Hematopoietic multipotent progenitor cell treated with erythropoietin and hydrocortisone succinate and interleukin-3 and kit ligand, for 15 days (in vitro differentiated cells): ENCODE data around the gene MYADML2.

Source experiments
- DNase-seq: peaks from one replicate; pipeline ENCODE4 v3.0.0-alpha.2; 2015; ENCODE audit warnings: low spot score

MYADML2 gene

DNA sequence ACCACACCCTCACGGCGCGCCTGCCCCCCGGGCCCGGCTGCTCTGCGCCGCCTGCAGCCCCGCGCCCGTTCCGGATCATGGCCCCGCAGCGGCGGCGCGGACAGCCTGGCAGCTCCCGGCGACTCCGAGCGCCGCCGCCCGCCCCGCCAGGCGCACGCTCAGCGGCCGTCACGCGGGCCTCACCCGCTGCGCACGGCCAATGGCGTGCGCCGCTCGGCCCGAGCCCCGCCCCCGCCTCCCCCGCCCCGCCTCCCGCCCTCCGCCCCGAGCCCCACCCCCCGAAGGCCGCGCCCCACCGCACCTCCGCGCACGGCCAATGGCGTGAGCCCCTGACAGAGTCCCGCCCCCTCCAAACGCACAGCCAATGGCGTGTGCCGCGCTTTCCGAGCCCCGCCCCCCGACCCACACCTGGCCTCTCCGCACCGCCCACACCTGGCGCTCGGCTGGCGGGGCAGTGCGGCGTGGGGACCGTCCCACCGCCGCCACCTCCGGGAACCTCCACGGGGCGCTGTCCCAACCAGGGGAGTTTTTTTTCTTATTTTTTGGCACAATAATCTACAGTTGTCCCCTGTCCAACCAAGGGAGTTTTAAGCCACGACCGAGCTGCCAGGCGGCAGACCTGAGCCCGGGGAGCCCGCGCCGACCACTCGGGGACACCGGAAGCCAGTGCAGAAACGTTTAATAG lies 35.6 kb downstream of the MYADML2 start, which contains the start of gene PCYT2:
TSS of gene PCYT2 (minus strand) at position 123 of the 685 bp plus-strand sequence. CDS start at position 79, 44 bp downstream.
- peak; percentile 92 for DNase-seq

DNA sequence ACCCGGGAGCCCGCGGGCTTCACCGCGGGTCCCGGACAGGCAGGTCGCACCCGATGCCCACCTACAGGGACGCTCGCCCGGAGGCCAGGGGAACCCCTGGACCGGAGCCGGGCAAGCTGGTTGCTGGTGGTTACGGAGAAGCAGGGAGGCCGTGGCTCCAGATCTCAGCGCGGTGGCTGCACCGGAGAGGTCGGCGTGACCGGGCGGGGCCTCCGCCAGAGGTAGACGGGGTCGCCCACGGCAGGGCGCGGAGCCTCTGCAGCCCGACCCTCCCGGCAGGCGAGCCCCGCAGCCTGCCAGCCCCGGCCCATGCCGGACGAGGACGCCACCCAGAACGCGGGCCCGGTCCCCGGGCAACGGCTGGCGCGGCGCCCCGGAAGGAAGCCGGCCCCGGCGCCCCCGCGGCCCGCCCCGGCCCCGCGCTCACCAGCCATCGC lies 36.2 kb downstream of the MYADML2 start:
- DNase-seq = no peak

DNA sequence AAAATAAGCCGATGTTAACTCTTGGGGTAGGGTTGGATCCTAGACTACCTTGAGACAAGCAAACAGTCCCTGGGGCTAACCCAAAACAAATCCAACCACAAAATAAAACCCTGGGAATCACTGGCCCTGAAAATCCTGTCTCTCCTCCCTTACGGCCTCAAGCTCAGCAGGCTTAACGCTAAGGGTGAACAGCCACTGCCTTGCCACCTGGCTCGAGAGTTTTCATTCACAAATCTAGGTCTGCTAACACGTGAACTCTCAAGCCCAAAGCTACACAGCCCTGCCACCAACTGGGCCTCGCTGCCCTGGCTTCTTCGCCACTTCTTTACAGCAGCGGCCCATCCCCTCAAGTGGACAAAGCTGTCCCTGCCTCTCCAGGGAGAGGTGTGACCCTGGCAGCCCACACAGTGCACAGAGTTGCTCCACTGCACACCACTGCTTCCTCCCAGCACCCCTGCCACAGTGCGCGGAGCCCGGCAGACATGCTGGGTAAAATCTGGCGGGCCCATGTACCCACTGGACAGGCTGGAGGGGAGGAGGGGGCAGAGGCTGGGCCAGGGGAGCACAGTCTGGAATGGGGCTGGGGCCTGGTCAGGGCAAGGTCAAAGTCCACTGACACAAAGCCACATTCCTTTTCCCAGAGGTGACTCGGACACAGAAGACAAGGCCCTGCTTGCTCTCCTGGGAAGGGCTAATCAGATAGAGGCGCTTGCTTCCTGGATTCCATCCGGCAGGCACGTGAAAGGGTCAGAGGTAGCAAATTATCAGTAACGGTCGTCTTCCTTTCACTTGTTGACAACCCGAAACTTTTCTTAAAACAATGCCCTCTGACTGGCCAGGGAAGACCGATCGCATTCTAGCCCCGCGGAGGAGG lies 36.8 kb downstream of the MYADML2 start:
- DNase-seq = no peak

DNA sequence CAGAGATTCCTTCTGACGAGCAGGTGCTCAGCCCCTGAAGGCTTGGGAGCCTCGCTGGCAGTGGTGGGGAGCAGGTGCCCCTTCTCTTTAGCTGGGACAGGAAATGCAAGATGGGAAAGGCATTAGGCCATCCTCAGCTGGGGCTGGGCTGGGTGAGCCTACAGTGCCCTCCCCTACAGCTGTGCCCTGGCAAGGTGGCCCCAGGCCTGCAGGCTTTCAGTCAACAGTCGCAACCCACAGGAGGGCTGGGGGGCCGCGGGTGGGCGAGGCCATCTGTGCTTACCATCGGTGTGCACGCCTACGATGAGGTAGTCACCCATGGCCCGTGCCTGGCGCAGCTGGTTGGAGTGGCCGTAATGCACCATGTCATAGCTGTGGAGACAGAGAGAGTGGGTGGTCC lies 37.8 kb downstream of the MYADML2 start:
- no peak for DNase-seq

DNA sequence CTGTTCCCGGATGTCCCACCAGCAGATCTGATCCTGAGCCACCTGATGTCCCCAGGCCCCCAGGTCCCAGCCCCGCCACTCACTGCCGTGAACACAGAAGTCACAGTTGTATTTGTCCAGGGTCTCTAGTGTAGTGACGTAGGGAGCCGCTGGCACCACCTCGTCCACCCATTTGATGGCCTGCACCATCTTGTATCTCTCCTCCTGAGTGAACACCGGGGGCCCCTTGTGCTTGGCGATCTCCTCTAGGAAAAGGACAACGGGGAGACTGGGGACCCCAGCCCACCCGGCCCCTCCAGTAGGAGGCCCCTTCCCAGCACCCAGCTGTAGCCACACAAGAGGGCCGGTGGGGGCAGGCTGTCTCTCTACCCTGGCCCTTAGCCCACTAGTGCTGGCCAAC lies 38.2 kb downstream of the MYADML2 start:
- no peak for DNase-seq

DNA sequence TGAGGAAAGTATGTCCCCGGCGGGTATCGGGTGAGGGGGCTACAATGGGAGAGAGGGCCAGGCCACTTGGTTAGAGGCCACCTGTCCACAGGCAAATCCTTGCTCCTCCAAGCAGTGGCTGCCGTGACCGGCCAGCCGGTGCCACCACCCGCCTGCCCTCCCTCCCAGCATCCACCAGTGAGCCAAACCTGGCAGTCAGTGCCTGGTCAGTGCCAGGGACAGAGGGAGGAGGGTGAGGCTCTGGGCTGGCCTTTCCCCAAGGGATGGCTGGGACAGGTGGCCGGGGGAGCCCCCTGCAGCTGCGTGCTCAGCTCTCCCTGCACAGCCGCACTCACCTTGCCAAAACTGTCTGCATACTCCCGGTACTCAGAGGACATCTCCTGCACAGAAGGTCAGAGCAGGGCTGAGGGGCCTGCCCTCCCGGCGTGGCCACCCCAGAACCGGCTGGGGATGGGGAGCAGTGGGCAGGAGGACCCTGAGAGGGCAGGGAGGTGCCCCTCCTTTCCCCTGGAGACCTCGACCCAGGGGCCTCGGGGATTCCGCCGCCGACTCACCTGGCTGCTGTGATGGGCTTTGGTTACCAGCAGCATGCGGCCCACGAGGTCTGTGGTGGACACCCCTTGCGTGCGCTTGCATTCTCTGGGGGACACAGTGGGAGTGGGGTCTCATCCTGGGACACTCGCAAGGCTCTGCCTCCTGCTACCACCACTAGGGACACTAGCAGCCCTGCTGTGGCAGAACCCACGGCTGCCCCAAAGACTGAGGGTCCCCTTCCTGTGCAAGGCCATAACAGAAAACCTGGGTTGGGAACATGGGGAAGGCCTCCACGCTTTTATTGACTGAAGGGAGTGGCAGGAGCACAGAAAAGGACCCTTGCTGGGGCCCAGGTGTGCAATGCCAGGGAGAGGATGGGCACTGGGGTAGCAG lies 39.6 kb downstream of the MYADML2 start:
- no peak for DNase-seq

DNA sequence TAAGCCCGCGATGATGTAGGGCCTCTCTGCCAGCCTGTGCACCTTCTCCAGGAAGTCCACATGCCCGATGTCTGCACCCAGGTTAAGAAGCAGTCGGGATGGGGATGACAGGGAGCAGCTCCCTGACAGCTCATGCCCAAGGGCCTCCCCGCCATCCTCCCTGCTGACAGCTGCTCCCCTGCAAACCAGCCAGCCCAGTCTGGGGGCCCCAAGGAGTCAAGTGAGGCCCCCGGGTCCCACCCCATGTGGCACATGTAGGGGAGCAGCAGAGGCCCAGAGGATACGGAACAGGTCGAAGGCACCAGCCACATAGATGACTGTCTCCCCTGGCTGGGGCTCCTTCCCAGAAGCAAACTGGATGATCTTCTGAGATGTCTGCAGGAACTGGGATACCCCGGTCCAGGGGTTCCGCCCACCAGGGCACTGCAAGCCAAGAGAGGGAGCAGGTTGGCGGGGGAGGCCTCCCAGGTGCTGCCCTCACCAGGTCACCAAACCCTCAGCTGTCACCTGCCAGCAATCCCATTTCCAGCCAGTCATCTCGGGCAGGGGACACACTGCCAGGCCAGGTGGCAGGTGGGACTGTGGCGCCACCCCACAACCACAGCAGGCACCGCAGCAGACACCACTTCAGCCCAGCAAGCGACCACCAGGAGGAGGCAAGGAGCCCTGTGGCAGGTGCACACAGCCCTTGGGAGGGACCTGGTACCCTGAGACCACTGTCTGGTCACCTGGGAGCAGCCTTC lies 40.4 kb downstream of the MYADML2 start:
- no peak for DNase-seq

DNA sequence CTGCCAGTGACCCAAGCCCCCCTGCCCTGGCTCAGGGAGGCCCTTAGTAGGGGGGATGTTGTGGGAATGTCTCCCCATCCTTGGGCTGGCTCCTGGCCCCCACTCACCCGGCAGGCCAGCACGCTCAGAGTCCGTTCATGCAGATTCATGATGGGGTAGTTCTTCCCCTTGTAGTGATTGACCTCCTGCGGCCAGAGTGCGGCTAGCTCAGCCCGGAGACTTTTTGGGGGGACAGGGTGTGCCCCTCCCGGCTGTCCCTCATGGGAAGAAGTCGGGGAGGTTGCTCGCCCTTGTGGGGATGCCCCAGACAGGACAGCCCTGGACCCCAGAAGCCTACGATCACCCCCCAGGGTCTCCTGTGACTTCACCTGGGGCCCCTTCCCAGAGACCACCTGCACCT lies 41.0 kb downstream of the MYADML2 start:
- DNase-seq = no peak

DNA sequence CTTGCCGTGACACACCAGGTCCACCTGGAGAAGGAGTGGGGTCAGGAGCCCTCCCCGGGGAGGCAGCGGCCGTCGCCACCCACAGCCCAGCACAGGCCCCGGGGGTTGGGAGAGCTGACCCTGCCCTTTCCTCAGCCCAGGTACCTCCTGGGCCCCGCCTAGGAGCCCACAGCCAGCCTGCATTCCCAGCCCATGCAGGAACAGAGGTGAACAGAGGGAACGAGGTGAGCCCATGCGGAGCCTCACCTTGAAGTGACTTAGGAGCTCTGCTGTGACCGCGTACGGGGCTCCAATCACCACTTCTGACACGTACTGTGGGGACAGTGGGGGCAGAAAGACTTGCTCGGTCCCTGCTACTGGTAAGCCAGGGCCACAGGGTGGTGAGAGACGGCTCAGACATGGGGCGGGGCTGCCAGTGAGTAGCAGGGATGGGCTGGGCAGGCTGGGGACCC lies 41.6 kb downstream of the MYADML2 start:
- no peak for DNase-seq

DNA sequence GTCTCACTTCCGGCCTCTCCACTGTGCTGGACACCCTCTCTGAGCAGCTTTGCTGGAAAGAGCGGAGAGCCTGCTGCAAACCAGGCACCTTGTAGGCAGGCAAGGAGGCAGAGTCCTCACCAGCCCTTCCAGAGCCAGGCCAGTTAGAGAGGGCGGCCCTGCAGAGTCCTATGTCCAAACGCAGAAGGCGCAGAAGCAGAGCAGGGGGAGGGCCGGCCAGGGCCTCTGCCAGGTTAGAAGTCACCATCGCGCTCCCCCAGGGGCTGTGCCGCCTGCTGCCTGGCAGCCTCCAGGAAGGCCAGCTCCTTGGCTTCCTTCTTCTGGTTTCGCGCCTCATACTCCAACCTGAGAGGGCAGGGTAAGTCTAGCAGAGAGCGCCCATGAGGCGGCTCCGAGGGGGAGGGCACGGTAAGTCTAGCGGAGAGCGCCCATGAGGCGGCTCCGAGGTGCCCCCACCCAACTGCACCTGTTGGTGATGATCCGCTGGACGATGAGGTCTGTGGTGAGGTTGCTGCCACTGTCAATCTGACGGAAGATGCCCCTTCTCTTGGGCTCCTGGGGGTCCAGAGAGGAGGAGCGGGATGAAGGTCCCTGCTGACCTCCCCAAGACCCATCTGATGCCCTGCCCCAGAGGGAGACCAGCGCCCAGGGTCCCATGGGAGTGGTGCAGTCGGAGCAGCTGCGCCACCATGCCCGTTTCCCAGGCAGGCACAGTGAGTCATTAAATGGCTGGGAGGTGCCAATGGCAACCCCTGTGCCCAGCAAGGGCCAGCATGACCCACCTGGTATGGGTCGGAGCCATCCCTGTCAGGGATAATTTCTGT lies 42.2 kb downstream of the MYADML2 start:
- no peak for DNase-seq

DNA sequence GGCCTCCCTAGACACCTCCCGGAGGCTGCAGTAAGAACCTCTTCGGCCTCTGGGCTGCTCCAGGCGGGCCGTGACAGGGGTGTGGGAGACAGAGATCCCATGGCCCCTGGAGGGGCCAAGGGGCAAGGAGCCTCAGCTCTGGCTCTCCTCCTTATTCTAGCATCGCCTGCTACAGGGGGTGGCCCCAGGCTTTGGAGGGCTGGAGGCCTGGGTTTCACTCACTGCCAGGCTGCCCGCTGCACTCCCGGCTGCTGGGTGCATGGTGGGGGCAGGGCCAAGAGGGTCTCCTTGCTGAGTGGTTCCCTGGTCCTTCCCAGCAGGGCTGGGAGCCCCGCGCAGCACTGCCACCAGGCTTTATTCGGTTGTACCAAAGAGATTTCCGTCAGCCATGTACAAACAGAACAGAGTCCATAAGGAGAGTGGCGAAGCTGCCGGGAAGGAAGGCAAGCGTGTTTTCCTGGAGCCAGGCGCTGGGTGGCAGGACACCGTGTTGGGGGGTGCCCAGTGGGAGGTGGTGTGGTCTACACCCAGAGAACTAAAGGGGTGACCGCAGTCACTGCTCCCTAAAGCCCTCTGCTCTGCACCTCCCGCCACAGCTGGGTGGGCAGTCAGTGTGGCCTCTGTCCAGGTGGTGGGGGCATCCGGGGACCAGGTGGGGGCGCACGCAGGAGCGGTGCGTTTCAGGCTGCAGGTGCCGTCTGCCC lies 43.0 kb downstream of the MYADML2 start:
- no peak for DNase-seq

DNA sequence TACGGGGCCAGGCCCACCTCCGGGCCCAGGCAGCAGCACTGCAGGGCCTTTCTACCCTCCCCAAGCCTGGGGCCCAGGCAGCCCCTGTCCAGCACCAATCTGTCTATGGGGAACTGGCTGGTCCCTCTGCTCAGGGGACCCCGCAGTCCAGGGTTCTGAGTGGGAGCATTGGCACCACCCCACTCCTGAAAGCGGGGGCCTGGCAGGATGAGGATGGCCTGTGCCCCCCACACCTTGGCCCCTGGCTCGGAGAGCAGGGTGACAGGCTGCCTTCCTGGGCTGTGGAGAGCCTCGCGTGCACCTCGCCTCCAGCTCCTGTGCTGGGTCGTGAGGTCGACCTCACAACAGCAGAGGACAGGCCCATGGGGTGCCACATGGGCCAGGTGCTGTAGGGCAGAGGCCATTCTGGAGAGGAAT lies 43.6 kb downstream of the MYADML2 start:
- DNase-seq = no peak

DNA sequence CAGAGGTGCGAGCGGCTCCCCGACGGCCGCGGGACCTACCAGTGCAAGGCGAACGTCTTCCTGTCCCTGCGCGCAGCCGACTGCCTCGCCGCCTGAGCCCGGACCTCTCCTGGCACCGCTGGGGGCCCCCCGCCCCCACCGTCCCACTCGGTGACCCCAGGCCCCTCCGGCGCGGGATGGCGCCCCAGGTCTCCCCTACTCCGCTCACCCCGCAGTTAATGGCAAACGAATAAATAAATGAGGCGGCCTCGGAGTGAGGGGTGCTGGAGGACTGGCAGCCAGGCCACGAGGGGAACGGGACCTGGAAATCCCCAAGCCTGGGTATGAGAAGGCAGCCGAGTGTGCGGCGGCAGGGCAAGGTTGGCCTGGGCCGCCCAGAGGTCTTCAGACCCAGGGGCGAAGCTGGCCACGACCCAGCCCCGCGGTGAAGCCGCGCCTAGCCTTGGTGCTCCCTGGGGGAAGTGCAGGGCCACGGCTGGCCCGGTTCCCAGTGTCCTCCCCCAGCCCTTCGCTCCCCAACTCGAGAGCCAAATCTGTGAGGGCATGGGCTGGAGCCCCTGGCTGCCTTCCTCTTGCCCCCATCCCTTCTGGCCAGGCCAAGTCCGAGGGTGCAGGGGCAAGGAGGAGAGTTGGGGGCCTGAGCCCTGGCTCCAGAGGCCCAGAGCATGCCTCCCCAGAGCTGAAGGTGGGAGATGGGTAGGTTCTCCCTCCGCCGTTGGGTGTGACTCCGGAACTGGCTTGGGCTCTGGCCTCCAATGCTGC lies 44.2 kb downstream of the MYADML2 start:
- no peak for DNase-seq

DNA sequence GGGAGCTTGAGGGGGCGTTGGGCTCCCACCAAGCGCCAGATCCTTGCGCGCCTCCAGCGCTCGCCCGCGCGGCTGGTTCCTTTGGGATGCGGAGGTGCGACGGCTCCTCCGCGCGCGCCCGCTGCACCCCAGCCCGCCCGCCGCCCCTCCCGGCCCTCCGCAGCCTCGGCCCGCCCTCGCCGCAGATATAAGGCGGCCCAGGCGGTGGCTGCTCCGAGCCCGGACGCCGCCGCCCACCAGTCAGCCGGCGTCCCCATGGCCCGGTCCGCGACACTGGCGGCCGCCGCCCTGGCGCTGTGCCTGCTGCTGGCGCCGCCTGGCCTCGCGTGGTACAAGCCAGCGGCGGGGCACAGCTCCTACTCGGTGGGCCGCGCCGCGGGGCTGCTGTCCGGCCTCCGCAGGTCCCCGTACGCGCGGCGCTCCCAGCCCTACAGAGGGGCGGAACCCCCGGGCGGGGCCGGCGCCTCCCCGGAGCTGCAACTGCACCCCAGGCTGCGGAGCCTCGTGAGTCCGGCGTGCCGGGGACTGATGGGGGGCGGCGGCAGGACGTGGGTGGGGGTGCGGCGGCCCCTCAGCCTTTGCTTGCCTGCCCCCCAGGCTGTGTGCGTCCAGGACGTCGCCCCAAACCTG lies 44.9 kb downstream of the MYADML2 start, which contains the start of gene NPB:
TSS of gene NPB (plus strand) at position 216 of the 630 bp plus-strand sequence. CDS start at position 256, 40 bp downstream.
- DNase-seq = peak; percentile 52

DNA sequence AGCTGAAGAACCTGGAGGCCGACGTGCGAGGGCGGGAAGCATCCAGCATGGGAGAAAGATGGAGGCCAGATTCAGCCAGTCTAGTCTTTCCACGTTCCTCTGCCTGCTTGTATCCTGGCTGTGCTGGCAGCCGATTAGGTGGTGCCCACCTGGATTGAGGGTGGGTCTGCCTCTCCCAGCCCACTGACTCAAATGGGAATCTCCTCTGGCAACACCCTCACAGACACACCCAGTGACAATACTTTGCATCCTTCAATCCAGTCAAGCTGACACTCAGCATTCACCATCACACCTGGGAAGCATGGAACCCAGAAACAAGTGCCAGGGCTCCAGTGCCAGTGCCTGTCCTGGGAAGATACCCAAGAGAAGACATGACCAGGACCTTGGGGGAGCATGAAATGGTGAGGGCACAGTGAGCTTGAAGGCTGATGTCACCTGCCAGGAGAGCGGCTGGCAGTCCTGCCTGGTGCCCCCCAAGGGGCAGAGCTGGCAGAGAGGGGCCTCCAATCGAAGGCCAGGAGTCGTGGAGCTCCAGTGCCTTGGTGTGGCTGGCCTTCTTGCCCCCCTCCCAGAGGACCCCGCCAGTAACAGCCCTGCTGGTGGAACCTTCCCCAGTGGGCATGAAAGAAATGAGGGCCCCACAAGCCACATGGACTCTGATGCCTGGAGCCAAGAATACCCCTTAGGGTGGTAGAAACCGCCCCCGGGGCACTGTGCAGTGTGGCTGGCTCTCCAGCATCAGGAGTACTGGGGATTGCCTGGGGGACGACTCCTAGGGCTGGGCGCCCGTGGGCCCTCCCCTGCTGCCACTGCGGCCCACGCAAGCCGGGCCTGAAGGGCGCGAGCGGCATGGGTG lies 45.6 kb downstream of the MYADML2 start:
- DNase-seq = no peak

DNA sequence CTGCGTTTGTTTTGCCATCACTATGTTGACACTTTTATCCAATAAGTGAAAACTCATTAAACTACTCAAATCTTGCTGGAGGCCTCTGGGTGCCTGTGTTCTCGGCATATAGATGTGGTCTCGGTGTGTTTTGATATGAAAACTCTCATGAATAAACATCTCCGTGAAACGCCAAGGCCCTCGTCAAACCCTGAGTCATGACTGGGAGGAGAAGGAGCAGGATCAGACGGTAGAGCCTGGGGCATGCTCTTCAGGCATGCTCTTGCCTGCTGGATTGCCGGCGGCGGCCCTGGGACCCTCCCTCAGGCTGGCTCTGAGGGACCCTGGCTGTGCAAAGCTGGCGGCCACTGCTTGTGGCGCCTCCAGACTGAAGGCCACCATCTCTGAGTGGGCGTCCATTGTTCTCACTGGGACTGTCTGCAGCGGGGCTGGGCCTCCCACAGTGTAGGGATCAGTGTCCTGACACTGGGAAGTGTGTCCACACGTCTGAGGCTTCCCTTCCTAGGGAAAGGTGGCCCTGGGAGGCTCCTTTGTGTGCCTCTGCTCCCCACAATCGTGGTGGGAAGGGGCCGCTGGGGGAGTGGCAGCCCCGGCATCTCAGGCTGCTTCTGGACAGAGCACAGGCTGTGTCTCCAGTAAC lies 46.7 kb downstream of the MYADML2 start:
- DNase-seq = no peak
